B cell (primary cell): ENCODE results near the gene SIM1. TPM values are rescaled to one million over a fixed set of nuclear protein-coding genes. Genes with fewer than 3 reads are reported as not detected.

Source experiments
- ATAC-seq: fragments of 200-7000 bp; cut with Tn5 transposase; one replicate; pipeline ENCODE4 v1.10.0; 2021; ENCODE audit warnings: low read depth, mild to moderate bottlenecking, moderate number of reproducible peaks, moderate library complexity
- CTCF ChIA-PET: fragments of 350-600 bp; sonication (Branson Sonifier 250); formaldehyde crosslinking; loops from one replicate; lab custom pipeline; 2021; ENCODE audit warnings: antibody characterized with exemption, inconsistent platforms; lab: Charles Lee
- POLR2A ChIA-PET: fragments of 350-600 bp; sonication (Branson Sonifier 250); formaldehyde crosslinking; loops from one replicate; lab custom pipeline; 2021; ENCODE audit warnings: antibody characterized with exemption; lab: Charles Lee
- DNase-seq: peaks from one replicate; pipeline ENCODE4 v3.0.0; 2013
- H2AFZ ChIP-seq: 2 replicates; pipeline ENCODE4 v1.6.1; 2012; ENCODE audit warnings: mild to moderate bottlenecking, low read depth, low read length; ENCODE audit not compliant: insufficient read depth, poor library complexity, severe bottlenecking
- H3K27ac ChIP-seq, 2 donors: 1 replicate in 1 of 2; 2 replicates in 1 of 2; pipeline ENCODE4 v1.5.1; 2012 to 2013; ENCODE audit warnings: low read length in 2 of 2, mild to moderate bottlenecking in 2 of 2, moderate library complexity in 1 of 2
- H3K27me3 ChIP-seq, 4 experiments: fragments of 200-600 bp in 1 of 4; sonication (generic) in 1 of 4; replicated peaks in 1 of 4; 1 replicate in 2 of 4; 2 replicates in 2 of 4; pipeline versions ENCODE4 v1.6.1 to v1.7.0; 2013 to 2016; ENCODE audit warnings: low read length in 3 of 4, mild to moderate bottlenecking in 2 of 4, mixed read lengths in 1 of 4, moderate library complexity in 1 of 4; ENCODE audit not compliant: insufficient read depth in 4 of 4, control insufficient read depth in 3 of 4; ENCODE audit errors: control extremely low read depth in 1 of 4
- H3K36me3 ChIP-seq, 2 experiments: replicated peaks in 1 of 2; 1 replicate in 1 of 2; 2 replicates in 1 of 2; pipeline versions ENCODE4 v1.6.1 to v1.7.1; 2013; ENCODE audit warnings: low read length in 1 of 2; ENCODE audit not compliant: insufficient read depth in 2 of 2, control insufficient read depth in 1 of 2; ENCODE audit errors: control extremely low read depth in 1 of 2, extremely low read depth in 1 of 2
- H3K4me1 ChIP-seq, 2 donors: fragments of 200-600 bp in 1 of 2; sonication (generic) in 1 of 2; 1 replicate in 1 of 2; 2 replicates in 1 of 2; pipeline versions ENCODE4 v1.5.1 to v1.6.1; 2013 to 2017; ENCODE audit warnings: low read length in 2 of 2; ENCODE audit not compliant: control insufficient read depth in 2 of 2, insufficient read depth in 2 of 2
- H3K4me2 ChIP-seq: replicated peaks from 2 replicates; pipeline ENCODE3; 2012; ENCODE audit warnings: mild to moderate bottlenecking, low read depth, low read length; ENCODE audit not compliant: poor library complexity, severe bottlenecking
- H3K4me3 ChIP-seq, 5 experiments: fragments of 200-600 bp in 1 of 5; sonication (generic) in 1 of 5; 1 replicate in 3 of 5; 2 replicates in 2 of 5; pipeline versions ENCODE4 v1.5.1 to v1.7.0; 2011 to 2016; ENCODE audit warnings: low read length in 4 of 5, mild to moderate bottlenecking in 4 of 5, low read depth in 2 of 5, control low read depth in 1 of 5, moderate library complexity in 1 of 5; ENCODE audit not compliant: insufficient read depth in 1 of 5; ENCODE audit errors: control extremely low read depth in 1 of 5, extremely low read depth in 1 of 5
- H3K79me2 ChIP-seq: fragments of 200-600 bp; sonication (generic); one replicate; pipeline ENCODE4 v1.6.0; 2016; ENCODE audit warnings: low read length; ENCODE audit not compliant: control insufficient read depth, insufficient read depth
- H3K9ac ChIP-seq: fragments of 200-600 bp; sonication (generic); 2 replicates; pipeline ENCODE4 v1.6.1; 2017; ENCODE audit warnings: mild to moderate bottlenecking, low read length, moderate library complexity
- H3K9me3 ChIP-seq, 3 donors: one replicate each; pipeline versions ENCODE4 v1.6.1 to v1.7.1; 2013; ENCODE audit warnings: low read length in 2 of 3; ENCODE audit not compliant: control insufficient read depth in 2 of 3, insufficient read depth in 1 of 3; ENCODE audit errors: control extremely low read depth in 1 of 3
- H4K20me1 ChIP-seq: 2 replicates; pipeline ENCODE4 v1.6.0; 2012; ENCODE audit warnings: mild to moderate bottlenecking, low read length; ENCODE audit not compliant: insufficient read depth, control insufficient read depth, poor library complexity, severe bottlenecking
- H3K27ac Mint-ChIP-seq: one replicate; pipeline ENCODE4 v1.8.0; 2021; ENCODE audit warnings: mixed read lengths
- H3K27me3 Mint-ChIP-seq: one replicate; pipeline ENCODE4 v1.8.0; 2021; ENCODE audit warnings: mixed read lengths
- H3K4me1 Mint-ChIP-seq: one replicate; pipeline ENCODE4 v1.8.0; 2021; ENCODE audit warnings: mixed read lengths
- H3K4me3 Mint-ChIP-seq: one replicate; pipeline ENCODE4 v1.8.0; 2021; ENCODE audit warnings: mixed read lengths
- H3K9me3 Mint-ChIP-seq: one replicate; pipeline ENCODE4 v1.8.0; 2022; ENCODE audit warnings: mixed read lengths; ENCODE audit not compliant: insufficient read depth
- CTCF ChIP-seq: fragments of 200-600 bp; IDR thresholded peaks from one replicate; pipeline ENCODE4 v1.8.0; 2022; ENCODE audit warnings: antibody characterized with exemption, mild to moderate bottlenecking
- EZH2 ChIP-seq: IDR thresholded peaks from 2 replicates; pipeline ENCODE4 v1.6.1; 2012; ENCODE audit warnings: borderline replicate concordance, low read depth, mild to moderate bottlenecking, moderate library complexity, low read length; ENCODE audit not compliant: insufficient read depth, poor library complexity, severe bottlenecking
- WGBS: methylation state at CpG from one replicate; pipeline ENCODE4 v1.1.5; 2013; ENCODE audit warnings: missing lambda C conversion rate; ENCODE audit not compliant: insufficient coverage; 5-methylcytosine and 5-hydroxymethylcytosine counted together
- intact Hi-C: fragments of 100-400 bp; cut with micrococcal nuclease; formaldehyde crosslinking; loops from one replicate; pipeline ENCODE4 v1.10.0; 2022
- polyA plus RNA-seq: library from polyadenylated mRNA; depleted of rRNA; stranded (reverse); fragments of >200 nt; gene quantifications from 2 replicates; pipeline ENCODE4 v1.2.3, GENCODE V29; 2012
- total RNA-seq, 2 donors: library from RNA; stranded (reverse); fragments of 120-200 nt in 1 of 2; gene quantifications; 1 replicate in 1 of 2; 2 replicates in 1 of 2; pipeline versions ENCODE4 v1.2.3 to v1.2.4, GENCODE V29; 2013 to 2022

Gene SIM1
- total and polyA plus RNA-seq, 2 donors (not counting 1 experiment from before 2014, with no cell fraction given) = not detected

- intact Hi-C loops = loop anchor here (5.0 kb wide), 1 partner anchor 844 kb away; no protein-coding TSS in a partner anchor
- Mint-ChIP-seq H3K4me1 (no peaks in the 10 kb centered on the region), H3K4me3 (no peak overlapping the region), H3K27me3 (peaks cover 61% of the 10 kb centered on the region), H3K27ac (no peak overlapping the region), H3K9me3 (no peaks in the 10 kb centered on the region)
- peaks cover 10 to 50% (median 17%) of the 10 kb centered on the region in 3 donors for H3K9me3 ChIP-seq
- peaks cover 0 to 94% (median 78%) of the 10 kb centered on the region in 4 experiments for H3K27me3 ChIP-seq
- H3K4me1 ChIP-seq = peaks cover 4 to 23% of the 10 kb centered on the region in 2 donors
- H3K27ac ChIP-seq = no peak overlapping the region
- H3K4me2 ChIP-seq = no peak overlapping the region
- H3K4me3 ChIP-seq = no peak overlapping the region
- WGBS = 20% methylated on average over 16 of the region's 24 CpGs
- POLR2A ChIA-PET = interaction anchor here (0.5 kb wide), 1 partner anchor 866 kb away, joined by 3 read pairs; no protein-coding TSS in a partner anchor
- H2AFZ ChIP-seq = no peak overlapping the region
- CTCF ChIA-PET = no interaction called here
- H4K20me1 ChIP-seq = no peaks in the 10 kb centered on the region
- no peaks in the 10 kb centered on the region for H3K36me3 ChIP-seq
- no peaks in the 10 kb centered on the region for H3K79me2 ChIP-seq
- H3K9ac ChIP-seq = no peak overlapping the region
- TF ChIP-seq CTCF (no peak), EZH2 (no peak)
- ATAC-seq = no peak
- DNase-seq = no peak
These were observed 8.4 kb downstream of the SIM1 start for GRCh38 chr6:100456141-100456907.
